Endometrium (tissue), 2 donors: ENCODE measurements around the gene FUZ.

Source experiments
- FAIRE-seq: peaks from 2 replicates; lab custom pipeline; 2012; peaks lifted over from hg19 to GRCh38; lab: Jason Lieb, UNC
- donor health status: control.
- donor health status: control.

Gene FUZ

GRCh38 chr19:49812997-49813861 lies at the start of gene FUZ:
Gene FUZ, minus strand, starts transcription at chr19:49813292. Its CDS starts 186 bp downstream, at chr19:49813106.
- peak; percentile 99 for FAIRE-seq

GRCh38 chr19:49862391-49863253 lies 49.5 kb upstream of the FUZ start:
- no peak for FAIRE-seq

DNA sequence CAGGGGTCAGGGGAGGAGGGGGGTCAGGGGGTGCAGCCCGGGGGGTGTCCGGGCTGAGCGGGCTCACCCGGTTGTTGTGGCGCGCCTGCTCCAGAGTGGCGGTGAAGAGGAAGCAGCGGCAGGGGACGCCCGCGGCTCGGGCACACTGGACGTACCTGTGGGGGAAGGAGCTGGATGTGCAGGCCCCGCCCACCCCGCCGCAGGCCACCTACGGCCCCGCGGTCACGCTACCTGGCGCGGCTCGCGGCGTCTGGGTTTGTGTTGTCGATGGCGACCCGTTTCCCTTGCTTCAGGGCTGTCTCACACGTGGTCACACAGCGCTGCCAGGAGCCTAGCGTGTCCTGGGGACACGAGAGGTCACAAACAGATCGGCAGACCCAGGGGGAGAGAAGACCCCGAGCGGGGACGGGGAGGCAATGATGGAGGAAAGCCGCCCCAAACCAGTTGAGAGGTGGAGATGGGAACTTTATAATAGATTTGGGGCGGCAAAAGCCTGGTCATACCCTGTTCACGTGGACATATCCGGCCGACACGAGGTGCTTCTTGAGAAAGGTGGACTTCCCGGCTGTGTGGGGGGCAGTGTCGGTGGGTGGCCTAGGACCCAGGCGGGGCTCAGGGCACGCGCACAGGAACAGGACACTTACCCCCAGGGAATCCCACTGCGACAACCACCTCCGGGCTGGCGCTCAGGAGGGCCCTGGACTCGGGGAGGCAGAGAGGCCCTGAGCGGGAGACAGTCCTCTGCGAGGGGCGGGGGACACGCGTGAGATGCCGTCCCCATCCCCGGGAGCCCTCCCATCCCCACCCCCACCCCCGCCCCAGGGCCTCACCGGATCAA lies 48.7 kb upstream of the FUZ start:
- FAIRE-seq: no peak

- FAIRE-seq: no peak
Observed at GRCh38 chr19:49861107-49861506, 48.0 kb upstream of the FUZ start.

GRCh38 chr19:49860336-49861102 lies 47.4 kb upstream of the FUZ start:
- no peak for FAIRE-seq

- no peak for FAIRE-seq
Observed at GRCh38 chr19:49859682-49860335, 46.7 kb upstream of the FUZ start.

DNA sequence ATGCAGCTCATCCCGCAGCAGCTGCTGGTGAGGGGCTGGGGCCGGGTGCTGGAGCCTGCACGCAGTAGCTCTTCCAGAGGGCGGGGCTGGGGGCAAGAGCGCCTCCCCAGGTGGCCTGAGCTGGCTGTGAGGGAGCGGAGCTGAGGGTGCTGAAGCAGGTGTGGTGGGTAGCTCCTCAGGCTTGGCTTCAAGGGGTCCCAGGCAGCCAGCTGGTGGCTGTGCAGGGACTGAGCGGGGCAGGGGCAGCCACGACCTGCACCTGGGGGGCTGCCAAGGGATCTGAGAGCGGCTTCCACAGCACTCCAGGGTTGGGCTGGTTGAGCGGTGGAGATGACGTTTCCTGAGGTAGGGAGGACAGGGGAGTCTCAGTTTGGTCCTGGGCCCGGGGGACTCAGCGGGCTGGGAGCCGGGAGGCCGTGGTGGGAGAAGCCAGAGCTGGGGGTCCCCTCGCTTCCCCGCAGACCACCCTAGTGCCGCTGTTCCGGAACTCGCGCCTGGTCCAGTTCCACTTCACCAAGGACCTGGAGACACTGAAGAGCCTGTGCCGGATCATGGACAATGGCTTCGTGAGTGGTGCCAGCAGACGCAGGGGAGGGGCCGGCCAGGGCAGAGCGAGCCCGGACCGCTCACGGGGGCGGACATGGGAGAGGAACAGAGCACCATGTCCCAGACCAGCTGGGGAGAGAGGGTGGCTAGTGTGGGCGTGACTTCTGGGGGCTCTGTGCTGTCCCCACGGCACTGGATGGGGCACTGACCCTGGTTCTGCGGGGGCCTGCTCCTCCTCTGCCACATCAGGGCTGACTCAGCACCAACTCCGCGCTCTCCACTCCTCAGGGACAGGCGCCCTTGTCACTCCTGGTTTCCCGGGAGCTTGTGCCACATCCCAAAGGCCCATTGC lies 45.2 kb upstream of the FUZ start:
- FAIRE-seq: no peak

GRCh38 chr19:49857838-49858087 lies 44.7 kb upstream of the FUZ start:
- no peak for FAIRE-seq

DNA sequence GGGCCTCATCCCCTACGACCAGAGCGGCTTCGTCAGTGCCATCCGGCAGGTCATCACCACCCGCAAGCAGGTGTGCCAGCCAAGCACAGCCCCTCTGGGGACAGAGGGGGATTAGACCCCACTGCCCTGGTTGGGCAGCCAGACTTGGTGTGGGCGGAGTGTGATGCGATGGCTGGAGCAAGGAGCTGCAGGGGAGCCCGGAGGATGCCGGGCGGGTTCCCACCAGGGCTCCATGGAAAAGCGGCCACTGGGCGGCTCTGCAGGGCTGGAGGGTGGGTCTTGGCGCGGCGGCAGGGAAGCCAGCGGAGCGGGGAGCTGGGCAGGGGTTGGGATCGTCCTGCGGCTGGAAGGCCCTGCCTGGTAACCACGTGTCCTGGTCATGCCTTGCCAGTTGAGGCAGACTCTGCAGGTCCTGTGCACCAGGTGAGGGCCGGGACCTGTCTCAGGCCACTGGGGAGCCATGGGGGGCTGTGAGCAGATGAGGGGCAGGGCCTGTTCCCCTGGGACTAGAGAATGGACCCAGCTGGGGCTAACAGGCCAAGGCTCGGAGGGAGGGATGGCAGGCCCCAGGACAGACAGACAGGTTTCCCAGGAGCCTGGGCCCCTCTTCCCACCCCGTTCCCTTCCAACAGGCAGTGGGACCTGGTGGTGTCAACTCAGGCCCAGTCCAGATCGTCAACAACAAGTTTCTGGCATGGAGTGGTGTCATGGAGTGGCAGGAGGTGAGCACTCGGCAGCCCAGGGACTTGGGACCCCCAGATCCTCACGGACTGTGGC lies 44.2 kb upstream of the FUZ start:
- FAIRE-seq: no peak

DNA sequence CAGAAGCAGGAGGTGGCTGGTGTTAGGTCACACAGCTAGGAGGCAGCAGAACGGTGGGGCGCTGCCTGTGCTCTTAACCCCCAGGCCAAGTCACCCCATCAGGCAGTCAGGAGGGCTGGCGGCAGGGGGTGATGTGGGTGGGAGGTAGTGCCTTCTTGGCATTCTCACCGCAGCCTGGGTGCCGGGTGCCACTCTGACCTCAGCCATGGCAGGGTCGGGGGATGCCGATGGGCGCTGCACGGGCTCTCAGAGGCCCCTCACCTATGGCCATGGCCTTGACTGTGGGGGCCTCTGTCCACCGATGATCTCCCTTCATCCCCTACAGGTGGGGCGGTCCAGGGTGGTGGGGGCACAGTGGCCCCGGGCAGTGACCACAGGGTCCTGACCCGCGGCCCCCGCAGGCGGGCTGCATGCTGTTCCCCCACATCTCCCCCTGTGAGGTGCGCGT lies 43.5 kb upstream of the FUZ start:
- FAIRE-seq: no peak

- no peak for FAIRE-seq
Observed at GRCh38 chr19:49855676-49856573, 42.8 kb upstream of the FUZ start.

DNA sequence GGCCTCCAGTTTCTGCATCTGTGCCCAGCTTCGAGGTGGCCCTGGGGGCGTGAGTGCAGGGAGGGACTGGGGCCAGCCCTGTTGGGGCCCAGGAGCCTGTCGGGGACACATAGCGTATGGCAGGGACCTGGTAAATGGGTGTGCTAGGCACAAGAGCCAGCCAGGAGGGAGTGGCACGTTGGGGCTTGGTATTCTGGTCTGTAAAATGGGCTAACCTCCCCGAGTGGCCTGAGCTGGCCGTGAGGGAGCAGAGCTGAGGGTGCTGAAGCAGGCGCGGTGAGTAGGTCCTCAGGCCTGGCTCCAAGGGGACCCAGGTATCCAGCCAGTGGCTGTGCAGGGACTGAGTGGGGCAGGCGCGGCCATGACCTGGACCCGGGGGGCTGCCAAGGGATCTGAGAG lies 42.2 kb upstream of the FUZ start:
- no peak for FAIRE-seq

- FAIRE-seq: no peak
Observed at GRCh38 chr19:49854378-49855263, 41.5 kb upstream of the FUZ start.

DNA sequence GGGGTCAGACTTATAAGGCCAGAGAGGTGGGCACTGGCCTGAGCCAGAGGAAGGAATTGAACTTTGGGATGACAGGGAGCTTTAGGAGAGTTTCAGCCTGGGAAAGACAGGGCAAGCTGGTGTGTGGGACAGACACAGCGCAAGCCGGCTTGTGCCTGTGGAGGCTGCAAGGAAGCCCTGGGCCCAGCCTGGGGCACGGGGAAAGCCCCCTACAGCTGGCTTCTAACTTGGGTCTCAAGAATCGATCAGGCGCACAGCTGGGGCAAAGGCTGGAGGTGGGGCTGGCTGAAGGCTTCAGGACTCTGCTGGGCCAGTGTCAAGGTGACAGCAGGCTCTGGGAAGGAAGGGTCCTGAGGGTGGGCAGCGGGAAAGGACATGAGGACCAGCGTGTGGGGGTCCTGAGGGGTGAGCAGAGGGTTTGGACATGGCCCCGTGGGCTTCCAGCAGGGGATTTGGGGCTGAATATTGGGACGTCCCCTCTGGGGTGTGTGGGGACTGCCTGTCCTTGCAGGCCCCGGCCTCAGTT lies 40.8 kb upstream of the FUZ start:
- FAIRE-seq: no peak

- no peak for FAIRE-seq
Observed at GRCh38 chr19:49852631-49853126, 39.6 kb upstream of the FUZ start.

- FAIRE-seq: no peak
Observed at GRCh38 chr19:49851456-49852259, 38.6 kb upstream of the FUZ start.
